Kidney (tissue), 14 donors: ENCODE data around the gene FCGR3A. TPM values are rescaled to one million over a fixed set of nuclear protein-coding genes. Genes with fewer than 3 reads are reported as not detected.

Experiments used
- DNase-seq, 5 donors: peaks; one replicate each; pipeline ENCODE4 v3.0.0-alpha.2; 2013 to 2020
- FAIRE-seq: peaks from 2 replicates; lab custom pipeline; 2012; peaks lifted over from hg19 to GRCh38; lab: Jason Lieb, UNC
- H3K27ac ChIP-seq, 2 donors: one replicate each; pipeline ENCODE4 v1.7.0; 2013; ENCODE audit warnings: low read depth in 2 of 2, low read length in 2 of 2, inconsistent platforms in 1 of 2
- H3K27me3 ChIP-seq: one replicate; pipeline ENCODE4 v1.7.1; 2013; ENCODE audit warnings: low read length, inconsistent platforms; ENCODE audit not compliant: control insufficient read depth, insufficient read depth
- H3K36me3 ChIP-seq, 3 donors: one replicate each; pipeline versions ENCODE4 v1.7.0 to v1.7.1; 2013; ENCODE audit warnings: low read length in 3 of 3, control low read depth in 1 of 3, inconsistent platforms in 1 of 3; ENCODE audit not compliant: insufficient read depth in 3 of 3, control insufficient read depth in 2 of 3
- H3K4me1 ChIP-seq, 3 donors: one replicate each; pipeline versions ENCODE4 v1.7.0 to v1.7.1; 2013; ENCODE audit warnings: low read length in 3 of 3, inconsistent platforms in 1 of 3, low read depth in 1 of 3; ENCODE audit not compliant: control insufficient read depth in 2 of 3, insufficient read depth in 2 of 3
- H3K4me3 ChIP-seq, 3 donors: one replicate each; pipeline versions ENCODE4 v1.7.0 to v1.8.1; 2013; ENCODE audit warnings: low read length in 3 of 3, control low read depth in 1 of 3, inconsistent platforms in 1 of 3
- H3K9ac ChIP-seq, 3 donors: one replicate each; pipeline versions ENCODE4 v1.7.0 to v1.7.1; 2013; ENCODE audit warnings: low read length in 3 of 3, control low read depth in 1 of 3, inconsistent platforms in 1 of 3
- H3K9me3 ChIP-seq, 3 donors: one replicate each; pipeline versions ENCODE4 v1.7.0 to v1.7.1; 2013; ENCODE audit warnings: low read length in 3 of 3, control low read depth in 1 of 3, inconsistent platforms in 1 of 3; ENCODE audit not compliant: control insufficient read depth in 2 of 3, insufficient read depth in 1 of 3
- intact Hi-C: fragments of 100-400 bp; cut with DNase I; formaldehyde crosslinking; loops from one replicate; pipeline ENCODE4 v1.11.1; 2022
- polyA plus RNA-seq: library from polyadenylated mRNA; stranded (reverse); fragments of 350-450 nt; fragmentation: Illumina TruSeq; extraction: RNeasy Lipid Tissue Mini Kit (QIAGEN cat#74804); gene quantifications from one replicate; pipeline ENCODE4 v1.2.3, GENCODE V29; 2014; ENCODE audit warnings: low read depth, low replicate concordance; ENCODE audit not compliant: insufficient read depth
- total RNA-seq: library from RNA; stranded (reverse); fragmentation: NEBNext Ultra II Directional; extraction: Animal tissue kit (Norgen Biotek cat#: 25700); gene quantifications from one replicate; pipeline ENCODE4 v1.2.1, GENCODE V29; 2021
- TF ChIP-seq, protein P1 (sequence below): IDR thresholded peaks from 3 replicates; pipeline ENCODE4 v1.5.1; 2012; ENCODE audit warnings: mild to moderate bottlenecking, moderate library complexity, borderline replicate concordance; ENCODE audit not compliant: insufficient read depth; ENCODE audit errors: extremely low read depth
- donor health status: control.
- donor health status: control.
- donor health status: control.
- donor health status: control.
- donor health status: control.
- donor health status: DM: yes; HTN: yes; CAD: no.
- donor health status: Normal renal cell carcinoma (clear cell type).

Gene FCGR3A
- total and polyA plus RNA-seq, 2 donors from 2014 or later: 12.2 to 41.7 TPM

DNA sequence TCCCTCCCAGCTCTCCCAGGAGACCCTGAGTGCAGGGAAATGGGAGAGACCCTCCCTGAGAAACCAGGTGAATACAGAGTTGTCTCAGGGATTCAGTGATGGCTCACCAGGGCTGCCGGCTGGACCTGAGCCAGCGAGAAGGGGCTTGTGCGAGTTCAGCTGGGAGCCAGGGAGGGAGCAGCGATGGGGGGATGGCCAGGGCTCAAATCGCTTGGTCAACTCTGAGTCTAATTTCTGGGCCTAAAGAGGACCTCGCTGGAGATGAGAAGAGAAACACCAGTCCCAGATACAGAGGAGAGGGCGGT is 37.9 kb downstream of the FCGR3A start:
- H3K4me3 ChIP-seq: no peak overlapping the region
- no peak overlapping the region for H3K9ac ChIP-seq
- FAIRE-seq (no peak), DNase-seq (no peak)
- no peaks in the 10 kb centered on the region for H3K27me3 ChIP-seq
- TF ChIP-seq, protein P1, sequence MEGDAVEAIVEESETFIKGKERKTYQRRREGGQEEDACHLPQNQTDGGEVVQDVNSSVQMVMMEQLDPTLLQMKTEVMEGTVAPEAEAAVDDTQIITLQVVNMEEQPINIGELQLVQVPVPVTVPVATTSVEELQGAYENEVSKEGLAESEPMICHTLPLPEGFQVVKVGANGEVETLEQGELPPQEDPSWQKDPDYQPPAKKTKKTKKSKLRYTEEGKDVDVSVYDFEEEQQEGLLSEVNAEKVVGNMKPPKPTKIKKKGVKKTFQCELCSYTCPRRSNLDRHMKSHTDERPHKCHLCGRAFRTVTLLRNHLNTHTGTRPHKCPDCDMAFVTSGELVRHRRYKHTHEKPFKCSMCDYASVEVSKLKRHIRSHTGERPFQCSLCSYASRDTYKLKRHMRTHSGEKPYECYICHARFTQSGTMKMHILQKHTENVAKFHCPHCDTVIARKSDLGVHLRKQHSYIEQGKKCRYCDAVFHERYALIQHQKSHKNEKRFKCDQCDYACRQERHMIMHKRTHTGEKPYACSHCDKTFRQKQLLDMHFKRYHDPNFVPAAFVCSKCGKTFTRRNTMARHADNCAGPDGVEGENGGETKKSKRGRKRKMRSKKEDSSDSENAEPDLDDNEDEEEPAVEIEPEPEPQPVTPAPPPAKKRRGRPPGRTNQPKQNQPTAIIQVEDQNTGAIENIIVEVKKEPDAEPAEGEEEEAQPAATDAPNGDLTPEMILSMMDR: no peak
- H3K9me3 ChIP-seq: no peaks in the 10 kb centered on the region
- intact Hi-C loops: no loop called here
- H3K27ac ChIP-seq: no peak overlapping the region
- no peaks in the 10 kb centered on the region for H3K36me3 ChIP-seq
- H3K4me1 ChIP-seq: peaks cover 0 to 4% (median 0%) of the 10 kb centered on the region in 3 donors

DNA sequence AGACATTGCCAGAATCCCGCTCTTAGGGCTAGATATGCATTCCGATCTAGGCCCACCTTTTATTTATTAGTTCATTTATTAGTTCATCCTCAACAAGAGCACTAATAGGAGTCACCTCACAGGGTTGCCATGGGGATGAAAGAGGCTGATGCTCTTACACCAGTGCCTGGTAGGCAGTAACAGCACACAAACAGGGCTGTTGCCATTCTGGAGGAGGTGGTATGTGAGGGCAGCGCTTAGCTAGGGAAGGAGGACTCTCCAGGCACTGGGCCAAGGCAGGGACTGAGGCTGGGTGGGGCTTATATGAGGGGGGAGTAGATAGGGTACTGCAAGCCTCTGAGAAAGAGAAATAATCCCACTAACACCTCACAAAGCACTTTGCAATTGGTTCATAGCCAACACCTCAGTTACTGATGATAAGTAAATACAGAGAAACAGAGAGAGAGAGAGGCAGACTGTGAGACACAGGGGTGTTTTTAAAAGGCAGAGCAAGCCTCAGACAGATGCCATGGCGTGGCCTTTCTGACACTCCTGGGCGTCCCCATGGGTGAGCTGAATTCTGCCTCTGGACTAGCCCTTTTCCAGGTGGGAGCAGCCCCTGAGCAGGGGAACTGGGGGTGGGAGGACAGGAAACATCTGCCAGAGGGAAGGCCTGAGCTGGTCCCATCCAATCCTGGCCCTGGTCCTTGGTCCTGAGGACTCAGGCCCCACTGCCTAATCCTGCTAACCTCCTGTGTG is 38.4 kb downstream of the FCGR3A start:
- FAIRE-seq: no peak
- H3K36me3 ChIP-seq: no peaks in the 10 kb centered on the region
- H3K9me3 ChIP-seq: no peaks in the 10 kb centered on the region
- H3K4me3 ChIP-seq: no peak overlapping the region
- peaks cover 0 to 4% (median 0%) of the 10 kb centered on the region in 3 donors for H3K4me1 ChIP-seq
- no peaks in the 10 kb centered on the region for H3K27me3 ChIP-seq
- DNase-seq: no peak
- no peak overlapping the region for H3K9ac ChIP-seq
- H3K27ac ChIP-seq: no peak overlapping the region
- intact Hi-C loops: no loop called here
- TF ChIP-seq, protein P1: no peak

DNA sequence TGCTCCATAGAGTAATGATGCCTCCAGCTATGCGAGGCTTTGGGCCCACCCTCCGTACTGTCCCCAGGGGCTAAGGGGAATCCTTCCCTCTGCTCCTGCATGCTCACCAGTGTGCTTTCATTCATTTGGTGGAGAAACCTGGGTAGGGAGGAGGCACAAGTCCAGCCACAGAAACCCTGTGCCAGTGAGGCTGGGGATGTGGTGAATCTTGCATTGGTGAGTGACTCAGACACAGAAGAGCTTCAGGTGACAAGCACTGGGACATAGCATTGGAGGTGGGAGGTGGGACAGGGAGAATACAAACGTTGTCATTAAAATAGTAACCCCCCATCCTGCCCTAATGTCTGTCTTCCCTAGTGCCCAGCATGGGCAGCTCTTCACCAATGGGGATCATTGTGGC is 39.1 kb downstream of the FCGR3A start:
- intact Hi-C loops: no loop called here
- H3K27ac ChIP-seq: no peak overlapping the region
- no peak overlapping the region for H3K9ac ChIP-seq
- FAIRE-seq (no peak), DNase-seq (no peak)
- TF ChIP-seq, protein P1: no peak
- H3K36me3 ChIP-seq: no peaks in the 10 kb centered on the region
- peaks cover 0 to 4% (median 0%) of the 10 kb centered on the region in 3 donors for H3K4me1 ChIP-seq
- no peak overlapping the region for H3K4me3 ChIP-seq
- H3K9me3 ChIP-seq: no peaks in the 10 kb centered on the region
- H3K27me3 ChIP-seq: no peaks in the 10 kb centered on the region
